ENCODE measurements around the gene ZSCAN5A.

Gene ZSCAN5A

GRCh38 chr19:56315077-56315828, 614 bp upstream of the ZSCAN5A start:
- POLR2A ChIA-PET, result interaction anchor here (0.6 kb wide), 2 partner anchors 42 to 174 kb away, joined by 7 read pairs; no protein-coding TSS in a partner anchor
- CTCF ChIA-PET, result interaction anchor here (1.2 to 3.5 kb wide), 4 partner anchors 18 to 249 kb away, joined by 3 to 26 read pairs (median 4); no protein-coding TSS in a partner anchor
- DNase-seq (ENCODE audit: extremely low spot score), result peak; percentile 91
- TF ChIP-seq CTCF (IDR thresholded peaks at IDR 0.05; ENCODE audit: control extremely low read depth, extremely low read depth, low read depth, missing control alignments), result no peak

GRCh38 chr19:56314018-56314380, 640 bp downstream of the ZSCAN5A start:
- no peak for TF ChIP-seq CTCF (IDR thresholded peaks at IDR 0.05; ENCODE audit: control extremely low read depth, extremely low read depth, low read depth, missing control alignments)
- ChIA-PET POLR2A (interaction anchor here (0.6 to 0.7 kb wide), 3 partner anchors 16 to 673 kb away, joined by 3 to 4 read pairs (median 3); partner anchors contain the start of gene ZNF580), CTCF (interaction anchor here (1.2 to 3.5 kb wide), 5 partner anchors 12 to 61 kb away, joined by 3 to 26 read pairs (median 5); no protein-coding TSS in a partner anchor)
- no peak for DNase-seq (ENCODE audit: extremely low spot score)

GRCh38 chr19:56312787-56313657, 1.6 kb downstream of the ZSCAN5A start:
- ChIA-PET POLR2A (no interaction called here), CTCF (interaction anchor here (0.7 to 3.5 kb wide), 6 partner anchors 9 to 201 kb away, joined by 3 to 26 read pairs (median 4); no protein-coding TSS in a partner anchor)
- no peak for DNase-seq (ENCODE audit: extremely low spot score)
- TF ChIP-seq CTCF (IDR thresholded peaks at IDR 0.05; ENCODE audit: control extremely low read depth, extremely low read depth, low read depth, missing control alignments), result no peak

GRCh38 chr19:56312342-56312741, 2.3 kb downstream of the ZSCAN5A start:
- no peak for TF ChIP-seq CTCF (IDR thresholded peaks at IDR 0.05; ENCODE audit: control extremely low read depth, extremely low read depth, low read depth, missing control alignments)
- POLR2A ChIA-PET, result no interaction called here
- CTCF ChIA-PET, result interaction anchor here (1.1 to 3.5 kb wide), 4 partner anchors 9 to 60 kb away, joined by 3 to 26 read pairs (median 6); no protein-coding TSS in a partner anchor
- DNase-seq (ENCODE audit: extremely low spot score), result no peak

- ChIA-PET POLR2A (no interaction called here), CTCF (interaction anchor here (0.9 to 2.9 kb wide), 27 partner anchors 8 to 677 kb away, joined by 3 to 30 read pairs (median 4); no protein-coding TSS in a partner anchor)
Measured at GRCh38 chr19:56310462-56310861, 4.2 kb downstream of the ZSCAN5A start.

More at GRCh38 chr19:56310462-56310861, 4.2 kb downstream of the ZSCAN5A start:
- no peak for TF ChIP-seq CTCF (IDR thresholded peaks at IDR 0.05; ENCODE audit: control extremely low read depth, extremely low read depth, low read depth, missing control alignments)
- no peak for DNase-seq (ENCODE audit: extremely low spot score)
